ENCODE measurements around the gene TNFAIP3.
"Not testable (repeated sequence)": the region's sequence is repeated elsewhere in the genome, so short reads cannot be mapped to it uniquely, and the experiment has no call there.

TNFAIP3 gene

DNA sequence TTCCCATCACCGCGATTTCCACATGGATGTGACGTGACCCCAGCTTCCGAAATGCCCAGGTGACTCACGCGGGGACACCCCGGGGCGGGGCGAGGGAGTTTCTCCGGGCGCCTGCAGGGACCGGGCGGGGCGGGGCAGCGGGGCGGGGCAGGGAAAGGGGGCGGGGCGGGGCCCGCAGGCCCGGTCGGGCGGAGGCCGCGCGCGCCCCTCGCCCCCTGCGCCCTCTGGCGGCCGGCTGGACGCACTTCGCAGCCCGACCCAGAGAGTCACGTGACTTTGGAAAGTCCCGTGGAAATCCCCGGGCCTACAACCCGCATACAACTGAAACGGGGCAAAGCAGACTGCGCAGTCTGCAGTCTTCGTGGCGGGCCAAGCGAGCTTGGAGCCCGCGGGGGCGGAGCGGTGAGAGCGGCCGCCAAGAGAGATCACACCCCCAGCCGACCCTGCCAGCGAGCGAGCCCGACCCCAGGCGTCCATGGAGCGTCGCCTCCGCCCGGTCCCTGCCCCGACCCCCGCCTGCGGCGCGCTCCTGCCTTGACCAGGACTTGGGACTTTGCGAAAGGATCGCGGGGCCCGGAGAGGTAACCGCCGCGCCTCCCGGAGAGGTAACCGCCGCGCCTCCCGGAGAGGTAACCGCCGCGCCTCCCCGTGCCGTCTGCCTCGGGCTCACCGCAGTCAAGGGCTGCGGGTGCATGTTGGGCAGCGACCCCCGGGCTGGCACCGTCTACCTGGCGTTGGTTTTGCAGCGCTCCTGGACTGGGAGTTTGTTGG, at the start of gene TNFAIP3:
TNFAIP3 (plus strand) TSS at position 346 of the 771 bp plus-strand sequence. CDS start 3,969 bp downstream, outside the sequence.
- DNase-seq (ENCODE audit: low spot score), result peak; percentile 92

- DNase-seq (ENCODE audit: low spot score), result no peak
Observed at GRCh38 chr6:137818440-137818839, 48.6 kb upstream of the TNFAIP3 start.

- DNase-seq (ENCODE audit: low spot score), result no peak
Observed at GRCh38 chr6:137819740-137820139, 47.3 kb upstream of the TNFAIP3 start.

- no peak for DNase-seq (ENCODE audit: low spot score)
Observed at GRCh38 chr6:137820425-137820824, 46.6 kb upstream of the TNFAIP3 start.

GRCh38 chr6:137820952-137821351, 46.1 kb upstream of the TNFAIP3 start:
- DNase-seq (ENCODE audit: low spot score), result no peak

DNA sequence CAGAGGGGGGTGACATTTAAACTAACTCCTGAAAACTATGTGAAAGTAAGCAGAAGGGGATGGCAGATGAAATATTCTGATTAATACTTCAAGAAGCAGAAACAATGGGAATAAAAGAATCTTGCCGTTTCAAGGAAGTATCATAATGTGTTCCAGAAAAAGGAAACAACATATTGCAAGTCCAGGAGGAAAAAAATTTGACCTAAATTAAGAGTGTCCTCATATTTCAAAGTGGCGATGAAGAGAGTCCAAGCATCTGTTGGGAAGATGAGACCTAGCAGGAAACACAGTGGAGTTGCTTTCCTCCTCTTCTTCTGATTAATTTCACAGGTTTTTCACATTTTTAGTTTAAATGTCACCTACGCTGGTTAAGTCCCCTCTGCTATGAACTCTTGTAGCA, 45.6 kb upstream of the TNFAIP3 start:
- no peak for DNase-seq (ENCODE audit: low spot score)

DNA sequence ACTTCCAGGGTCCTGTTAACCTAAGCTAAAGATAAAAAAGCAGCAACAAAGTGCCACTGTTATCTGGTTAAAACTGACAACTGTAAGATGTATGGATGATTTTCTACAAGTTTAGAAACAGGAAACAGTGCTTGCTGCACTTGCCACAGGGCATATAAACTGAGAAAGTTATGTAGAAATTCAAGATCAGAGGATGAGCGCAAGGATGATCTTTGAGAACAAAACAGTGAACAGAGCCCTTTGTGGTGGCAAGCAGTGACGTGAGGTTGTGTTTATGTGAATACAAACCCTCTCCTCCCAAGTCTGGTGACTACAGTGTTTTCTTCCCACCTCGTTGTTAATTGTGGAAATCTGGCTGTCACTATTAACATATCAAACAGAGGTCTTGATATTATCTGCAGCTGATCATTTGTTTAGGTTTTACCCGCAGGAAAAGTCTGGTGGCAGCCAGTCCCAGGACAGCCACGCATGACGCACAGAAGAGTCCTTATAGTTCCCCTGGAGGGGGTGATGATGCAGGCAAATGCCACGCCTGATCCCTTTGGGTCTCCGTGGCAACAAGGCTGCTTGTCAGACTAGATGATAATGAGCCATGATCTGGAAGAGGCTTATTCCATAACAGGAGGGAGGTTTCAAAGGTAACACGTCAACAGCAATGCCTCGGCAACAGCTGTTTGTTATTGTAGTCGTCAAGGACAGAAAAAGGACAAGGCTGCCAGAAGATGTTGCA, 43.1 kb upstream of the TNFAIP3 start:
- no peak for DNase-seq (ENCODE audit: low spot score)

GRCh38 chr6:137824556-137824879, 42.5 kb upstream of the TNFAIP3 start:
- DNase-seq (ENCODE audit: low spot score), result no peak

DNA sequence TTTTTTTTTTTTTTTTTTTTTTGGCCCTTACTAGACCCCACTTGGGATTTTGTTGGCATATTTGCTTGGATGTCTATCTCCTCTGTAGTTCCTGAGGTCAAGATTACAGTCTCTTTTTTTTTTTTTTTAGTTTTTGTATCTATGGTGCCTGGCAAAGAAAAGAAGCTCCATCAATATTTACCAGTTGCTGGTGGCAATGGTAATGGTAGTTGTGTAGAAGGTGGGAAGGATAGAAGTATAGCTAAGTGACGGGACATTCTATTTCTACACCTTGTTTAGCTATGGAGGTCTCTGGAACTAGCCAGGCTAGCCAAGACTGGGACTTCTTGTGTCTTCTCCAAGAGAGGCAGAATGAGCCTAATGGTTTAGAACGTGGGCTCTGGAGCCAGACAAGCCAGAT, 42.2 kb upstream of the TNFAIP3 start:
- DNase-seq (ENCODE audit: low spot score), result no peak

DNA sequence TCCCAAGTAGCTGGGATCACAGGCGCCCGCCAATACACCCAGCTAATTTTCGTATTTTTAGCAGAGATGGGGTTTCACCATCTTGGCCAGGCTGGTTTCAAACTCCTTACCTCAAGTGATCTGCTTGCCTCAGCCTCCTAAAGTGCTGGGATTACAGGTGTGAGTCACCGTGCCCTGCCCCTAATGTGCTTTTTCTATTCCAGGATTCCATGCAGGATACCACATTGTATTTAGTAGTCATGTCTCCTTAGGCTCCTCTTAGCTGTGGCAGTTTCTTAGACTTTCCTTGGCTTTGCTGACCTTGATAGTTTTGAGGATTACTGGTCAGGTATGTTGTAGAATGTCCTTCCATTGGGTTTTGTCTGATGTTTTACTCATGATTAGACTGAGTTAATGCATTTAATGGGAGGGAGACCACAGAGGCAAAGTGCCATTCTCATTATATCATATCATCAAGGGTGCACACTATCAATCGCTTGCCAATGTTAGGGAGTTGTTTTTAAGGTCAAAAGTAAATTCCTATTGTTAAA, 39.6 kb upstream of the TNFAIP3 start:
- DNase-seq (ENCODE audit: low spot score), result no peak

DNA sequence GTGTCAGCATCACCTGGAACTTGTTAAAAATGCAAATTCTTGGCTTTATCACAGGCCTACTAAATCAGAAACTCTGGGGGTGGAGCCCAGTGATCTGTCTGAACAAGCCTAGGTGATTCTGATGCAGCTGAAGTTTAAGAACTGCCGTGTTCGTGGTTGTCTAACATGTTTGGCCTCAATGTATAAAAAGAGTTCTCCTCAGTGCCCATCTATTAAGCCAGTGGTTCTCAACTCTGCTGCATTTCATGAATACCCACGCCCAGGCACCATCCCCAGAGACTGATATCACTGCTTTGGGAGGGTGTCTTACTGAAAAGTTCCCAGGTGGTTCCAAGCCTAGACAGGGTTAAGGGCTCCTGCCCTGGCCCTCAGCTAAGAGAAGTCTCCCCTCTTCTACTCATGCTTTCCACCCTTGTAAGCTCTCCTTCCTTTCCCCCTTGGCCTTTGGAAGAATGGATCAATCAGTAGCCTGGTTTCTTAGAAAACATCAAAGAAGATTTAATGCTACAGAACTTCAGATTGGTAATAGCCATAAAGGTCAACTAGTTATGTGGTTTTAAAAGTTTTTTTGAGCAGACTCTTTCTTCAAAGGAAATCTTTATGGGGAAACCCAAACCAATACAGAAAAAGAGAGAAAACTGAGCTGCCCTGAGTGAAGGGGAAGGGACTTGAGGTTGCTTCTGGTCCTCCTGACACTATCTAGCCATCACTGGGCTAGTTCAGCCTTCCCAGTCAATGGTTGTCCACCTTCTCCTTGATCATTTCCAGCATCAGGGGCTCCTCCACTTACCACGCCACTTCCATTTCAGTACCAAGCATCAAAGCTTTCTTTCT, 38.9 kb upstream of the TNFAIP3 start:
- no peak for DNase-seq (ENCODE audit: low spot score)

- DNase-seq (ENCODE audit: low spot score), result no peak
Observed at GRCh38 chr6:137829641-137830083, 37.4 kb upstream of the TNFAIP3 start.

DNA sequence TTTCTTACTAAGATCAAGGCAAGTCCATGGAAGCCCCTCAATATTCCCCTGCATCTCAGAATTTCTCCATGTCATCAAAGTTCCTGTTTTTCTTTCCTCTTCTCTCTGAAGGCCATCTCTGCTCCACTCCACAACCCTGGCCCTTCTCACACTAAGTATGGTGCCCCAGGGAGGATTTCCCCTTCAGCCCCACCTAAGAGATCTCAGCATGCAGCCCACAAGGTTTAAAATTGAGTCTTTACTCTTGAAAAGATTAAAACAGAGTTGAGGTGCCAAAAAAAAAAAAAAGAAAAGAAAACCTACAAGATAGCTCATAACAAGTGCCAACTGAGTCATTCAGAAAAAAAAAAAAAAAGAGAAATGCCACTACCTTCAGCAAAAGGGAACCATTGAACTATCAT, 36.5 kb upstream of the TNFAIP3 start:
- DNase-seq (ENCODE audit: low spot score), result no peak

DNA sequence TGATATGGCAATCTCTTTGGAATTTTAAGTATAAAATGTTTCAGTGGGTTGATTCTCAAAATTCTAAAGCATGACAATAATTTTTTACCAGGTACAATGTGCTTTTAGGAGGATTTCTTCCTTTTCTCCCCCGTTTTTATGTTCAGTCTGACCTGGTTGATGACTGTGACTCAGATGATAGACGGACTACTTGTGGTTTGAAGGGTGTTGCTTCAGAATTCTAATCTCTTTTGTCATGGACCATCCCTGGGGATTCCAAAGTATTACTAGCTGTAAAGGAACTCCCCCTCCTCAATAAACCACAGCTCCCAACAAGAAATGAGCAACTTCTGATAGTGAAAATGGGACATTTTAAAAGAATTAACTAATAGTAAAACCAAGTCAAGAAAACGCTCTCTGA, 34.9 kb upstream of the TNFAIP3 start:
- peak; percentile 51 for DNase-seq (ENCODE audit: low spot score)

- no peak for DNase-seq (ENCODE audit: low spot score)
Observed at GRCh38 chr6:137834508-137834907, 32.6 kb upstream of the TNFAIP3 start.

DNA sequence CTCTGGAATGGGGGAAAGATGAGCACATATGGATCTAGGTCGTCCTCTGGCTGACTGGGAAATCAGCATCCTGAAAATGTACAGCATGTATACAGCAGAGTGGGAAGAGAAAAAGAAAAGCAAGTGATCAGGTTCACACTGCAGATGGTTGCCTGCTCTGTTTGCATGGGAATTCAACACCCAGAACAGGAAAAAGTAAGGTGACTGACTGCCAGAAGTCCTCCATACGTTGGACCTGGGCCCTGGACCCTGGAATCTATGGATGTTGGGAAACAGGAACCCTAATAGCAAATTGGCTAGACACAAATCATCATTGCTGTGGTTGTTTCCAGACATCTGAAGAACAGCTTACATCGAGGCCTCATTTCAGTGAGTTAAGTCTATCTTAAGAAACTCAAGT, 30.3 kb upstream of the TNFAIP3 start:
- DNase-seq (ENCODE audit: low spot score), result no peak

GRCh38 chr6:137838090-137838489, 29.0 kb upstream of the TNFAIP3 start:
- DNase-seq (ENCODE audit: low spot score), result not testable (repeated sequence)

GRCh38 chr6:137838597-137838996, 28.5 kb upstream of the TNFAIP3 start:
- not testable (repeated sequence) for DNase-seq (ENCODE audit: low spot score)

- DNase-seq (ENCODE audit: low spot score), result no peak
Observed at GRCh38 chr6:137839076-137839475, 28.0 kb upstream of the TNFAIP3 start.

DNA sequence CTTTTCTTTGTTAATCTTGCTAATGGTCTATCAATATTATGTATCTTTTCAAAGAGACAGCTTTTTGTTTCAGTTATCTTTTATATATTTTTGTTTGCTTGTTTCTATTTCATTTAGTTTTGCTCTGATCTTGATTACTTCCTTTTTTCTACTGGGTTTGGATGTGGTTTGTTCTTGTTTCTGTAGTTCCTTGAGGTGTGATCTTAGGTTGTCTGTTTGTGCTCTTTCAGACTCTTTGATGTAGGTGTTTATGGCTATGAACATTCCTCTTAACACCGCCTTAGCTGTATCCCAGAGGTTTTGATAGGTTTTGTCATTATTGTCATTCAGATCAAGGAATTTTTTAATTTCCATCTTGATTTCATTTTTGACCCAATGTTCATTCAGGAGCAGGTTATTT, 26.8 kb upstream of the TNFAIP3 start:
- no peak for DNase-seq (ENCODE audit: low spot score)

DNA sequence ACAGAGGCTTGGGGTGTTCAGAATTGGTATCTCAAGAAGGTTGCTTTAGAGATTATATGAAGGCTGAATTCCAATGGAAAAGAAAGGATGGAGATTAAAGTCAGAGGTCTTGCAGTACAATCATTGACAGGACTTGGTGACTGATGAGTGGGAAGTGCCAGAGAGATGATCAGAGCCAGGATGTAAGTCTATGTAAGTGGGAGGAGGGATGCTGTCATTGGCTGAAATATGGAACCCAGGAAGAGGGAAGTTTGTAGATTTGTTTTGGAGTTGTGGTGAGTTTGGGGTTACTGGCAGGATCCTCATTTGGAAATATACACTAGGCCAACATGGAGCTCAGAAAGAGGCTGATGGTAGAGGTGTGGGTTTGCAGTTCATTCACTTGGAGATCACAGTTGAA, 23.8 kb upstream of the TNFAIP3 start:
- DNase-seq (ENCODE audit: low spot score), result no peak

GRCh38 chr6:137844327-137844726, 22.7 kb upstream of the TNFAIP3 start:
- not testable (repeated sequence) for DNase-seq (ENCODE audit: low spot score)
